NAMALWA (cell line): ENCODE results near the gene CCDC159.
"Not testable (repeated sequence)": the region's sequence is repeated elsewhere in the genome, so short reads cannot be mapped to it uniquely, and the experiment has no call there.

Experiments
- DNase-seq: peaks from one replicate; pipeline ENCODE4 v3.0.0-alpha.2; 2015; ENCODE audit warnings: low spot score

Gene CCDC159, protein sequence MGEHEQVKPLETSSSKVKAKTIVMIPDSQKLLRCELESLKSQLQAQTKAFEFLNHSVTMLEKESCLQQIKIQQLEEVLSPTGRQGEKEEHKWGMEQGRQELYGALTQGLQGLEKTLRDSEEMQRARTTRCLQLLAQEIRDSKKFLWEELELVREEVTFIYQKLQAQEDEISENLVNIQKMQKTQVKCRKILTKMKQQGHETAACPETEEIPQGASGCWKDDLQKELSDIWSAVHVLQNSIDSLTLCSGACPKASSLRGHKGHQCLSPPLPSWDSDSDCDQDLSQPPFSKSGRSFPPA

DNA sequence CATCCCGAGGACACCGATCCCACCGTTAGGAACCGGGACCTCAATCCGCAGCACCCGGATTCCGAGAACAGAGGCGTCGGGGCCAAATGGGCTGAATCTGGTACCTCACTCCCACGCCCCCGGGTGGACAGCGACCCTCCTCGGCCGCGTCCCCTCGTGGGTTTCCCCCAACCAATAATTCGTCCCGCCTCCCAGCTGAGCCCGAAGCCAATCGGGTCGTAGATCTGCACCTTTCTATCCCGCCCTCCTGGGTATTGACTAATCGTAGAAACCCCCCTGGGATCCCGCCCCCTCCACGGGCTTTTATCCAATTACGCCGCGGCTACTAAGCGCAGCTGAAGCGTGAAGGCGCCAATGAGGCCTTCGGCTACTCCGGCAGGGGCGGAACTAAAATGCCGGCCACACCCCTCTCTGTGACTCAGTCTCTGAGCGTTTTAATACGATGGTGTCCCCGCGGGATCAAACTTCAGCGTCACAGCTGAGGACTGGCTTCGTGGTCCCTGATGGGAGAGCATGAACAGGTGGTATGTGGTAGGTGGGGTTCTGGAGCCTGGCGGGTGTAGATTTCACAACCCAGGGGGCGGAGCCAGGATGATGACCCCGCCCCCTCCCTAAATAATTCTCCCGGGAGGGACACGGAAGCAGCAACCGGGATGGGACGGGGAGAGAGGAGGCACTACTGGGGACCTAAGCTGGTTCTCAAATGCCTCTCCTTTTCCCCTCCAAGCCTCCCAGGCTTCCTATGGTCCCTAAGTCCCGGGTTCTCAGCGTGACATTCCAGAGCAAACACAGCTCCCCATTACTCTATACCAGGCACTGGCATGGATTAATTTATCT is at the start of gene CCDC159, which contains the start of gene TMEM205:
TSS of gene CCDC159 (plus strand) at position 416 of the 837 bp plus-strand sequence. CDS start at position 504, 88 bp downstream.
TSS of gene TMEM205 (minus strand) at position 165 of the 837 bp plus-strand sequence. CDS start 649 bp downstream, outside the sequence.
- peak; percentile 100 for DNase-seq

DNA sequence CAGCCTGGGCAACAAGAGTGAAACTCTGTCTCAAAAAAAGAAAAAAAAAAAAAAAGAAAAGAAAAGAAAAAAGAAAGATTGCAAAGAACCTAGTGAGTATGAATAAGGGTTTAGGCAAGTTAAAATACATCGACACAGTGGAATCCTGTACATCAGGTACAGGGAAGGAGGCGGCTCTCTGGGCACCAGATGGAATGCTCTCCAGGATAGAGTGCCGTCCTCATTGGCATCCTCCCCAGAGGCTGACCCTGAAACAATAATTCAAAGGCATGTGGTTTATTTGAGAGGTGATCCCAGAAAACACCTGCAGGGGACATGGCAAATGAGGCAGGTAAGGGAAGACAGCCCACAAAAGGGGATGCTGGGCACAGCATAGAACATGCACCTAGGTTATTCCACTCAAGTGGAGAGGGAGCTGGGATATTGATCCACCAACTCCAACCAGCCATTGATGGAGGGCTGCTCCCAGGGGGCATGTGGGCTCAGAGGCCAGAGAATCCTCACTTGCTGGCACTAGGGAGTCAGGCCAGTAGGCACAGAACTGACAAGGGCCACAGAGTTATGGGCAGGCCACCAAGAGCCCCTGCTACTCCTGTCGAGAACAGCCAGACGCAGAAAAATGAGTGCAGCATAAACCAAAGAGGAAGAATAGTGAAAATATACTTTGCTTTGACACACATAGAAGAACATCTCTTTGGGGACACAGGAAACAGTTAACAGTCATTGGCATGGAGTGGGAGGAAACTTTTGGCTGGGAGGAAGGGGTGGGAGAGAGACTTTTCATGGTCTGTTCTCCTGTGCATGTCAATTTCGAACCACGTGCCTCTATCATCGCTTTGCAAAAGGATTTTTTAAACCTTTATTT is 46.1 kb upstream of the CCDC159 start:
- DNase-seq: no peak

DNA sequence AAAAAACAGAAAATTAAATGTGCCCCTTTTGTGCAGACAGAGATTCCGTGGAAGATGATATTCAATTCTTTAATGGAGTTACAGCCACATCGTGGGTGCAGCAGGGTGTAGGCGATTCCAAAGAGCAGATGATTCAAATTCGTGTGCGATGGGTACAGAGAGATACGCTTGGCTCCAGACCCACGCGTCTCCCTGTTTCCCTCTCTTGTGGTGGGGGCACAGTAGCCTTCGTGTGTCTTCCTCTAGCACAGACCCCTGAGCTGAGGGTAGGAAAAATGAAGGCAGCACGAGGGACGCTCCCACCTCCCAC is 45.6 kb upstream of the CCDC159 start:
- no peak for DNase-seq

DNA sequence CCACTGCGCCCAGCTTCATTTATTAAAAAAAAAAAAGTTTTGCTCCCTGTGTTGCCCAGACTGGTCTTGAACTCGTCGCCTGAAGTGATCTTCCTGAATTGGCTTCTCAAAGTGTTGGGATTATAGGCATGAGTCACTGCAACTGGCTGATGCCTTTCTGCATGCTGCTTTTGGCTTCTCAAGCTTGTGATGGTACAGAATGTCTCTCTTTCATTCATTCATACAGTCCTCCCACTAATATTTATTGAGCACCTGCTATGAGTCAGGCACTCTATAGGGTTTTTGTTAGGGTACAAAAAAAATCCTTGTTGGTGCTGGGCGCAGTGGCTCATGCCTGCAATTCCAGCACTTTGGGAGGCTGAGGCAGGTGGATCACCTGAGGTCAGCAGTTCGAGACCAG is 41.4 kb upstream of the CCDC159 start:
- no peak for DNase-seq

DNA sequence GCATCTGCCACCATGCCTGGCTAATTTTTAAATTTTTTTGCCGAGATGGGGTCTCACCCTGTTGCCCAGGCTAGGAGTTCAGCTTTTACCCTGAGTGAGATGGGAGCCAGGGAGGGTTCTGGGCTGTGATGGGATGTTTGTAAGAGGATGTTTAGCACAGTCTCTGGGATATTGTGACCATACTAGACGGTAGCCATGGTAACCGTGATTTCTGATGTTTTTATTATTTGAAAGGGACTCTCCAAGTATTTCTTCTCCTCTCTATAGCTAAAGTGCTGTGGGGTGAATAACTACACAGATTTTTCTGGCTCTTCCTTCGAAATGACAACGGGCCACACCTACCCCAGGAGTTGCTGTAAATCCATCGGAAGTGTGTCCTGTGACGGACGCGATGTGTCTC is 40.0 kb upstream of the CCDC159 start:
- peak; percentile 42 for DNase-seq

DNA sequence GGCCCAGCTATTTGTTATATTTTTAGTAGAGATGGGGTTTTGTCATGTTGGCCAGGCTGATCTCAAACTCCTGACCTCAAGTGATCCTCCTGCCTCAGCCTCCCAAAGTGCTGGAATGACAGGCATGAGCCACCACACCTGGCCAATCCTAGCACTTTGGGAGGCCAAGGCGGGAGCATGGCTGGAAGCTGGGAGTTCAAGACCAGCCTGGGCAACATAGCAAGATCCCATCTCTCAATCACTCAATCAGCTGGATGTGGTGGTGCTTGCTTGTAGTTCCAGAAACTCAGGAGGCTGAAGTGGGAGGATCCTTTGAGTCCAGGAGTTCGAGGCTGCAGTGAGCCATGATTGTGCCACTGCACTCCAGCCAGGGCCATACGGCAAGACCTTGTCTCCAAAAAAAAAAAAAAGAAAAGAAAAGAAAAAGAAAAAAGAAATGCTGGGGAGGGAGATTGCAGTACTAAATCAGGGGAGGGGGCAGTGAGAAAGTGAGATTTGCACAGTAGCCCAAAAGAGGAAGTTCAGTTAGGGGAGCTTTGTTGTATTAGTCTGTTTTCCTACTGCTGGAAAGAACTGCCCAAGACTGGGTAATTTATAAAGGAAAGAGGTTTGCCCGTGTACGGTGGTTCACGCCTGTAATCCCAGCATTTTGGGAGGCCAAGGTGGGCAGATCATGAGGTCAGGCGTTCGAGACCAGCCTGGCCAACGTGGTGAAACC is 25.9 kb upstream of the CCDC159 start:
- not testable (repeated sequence) for DNase-seq

DNA sequence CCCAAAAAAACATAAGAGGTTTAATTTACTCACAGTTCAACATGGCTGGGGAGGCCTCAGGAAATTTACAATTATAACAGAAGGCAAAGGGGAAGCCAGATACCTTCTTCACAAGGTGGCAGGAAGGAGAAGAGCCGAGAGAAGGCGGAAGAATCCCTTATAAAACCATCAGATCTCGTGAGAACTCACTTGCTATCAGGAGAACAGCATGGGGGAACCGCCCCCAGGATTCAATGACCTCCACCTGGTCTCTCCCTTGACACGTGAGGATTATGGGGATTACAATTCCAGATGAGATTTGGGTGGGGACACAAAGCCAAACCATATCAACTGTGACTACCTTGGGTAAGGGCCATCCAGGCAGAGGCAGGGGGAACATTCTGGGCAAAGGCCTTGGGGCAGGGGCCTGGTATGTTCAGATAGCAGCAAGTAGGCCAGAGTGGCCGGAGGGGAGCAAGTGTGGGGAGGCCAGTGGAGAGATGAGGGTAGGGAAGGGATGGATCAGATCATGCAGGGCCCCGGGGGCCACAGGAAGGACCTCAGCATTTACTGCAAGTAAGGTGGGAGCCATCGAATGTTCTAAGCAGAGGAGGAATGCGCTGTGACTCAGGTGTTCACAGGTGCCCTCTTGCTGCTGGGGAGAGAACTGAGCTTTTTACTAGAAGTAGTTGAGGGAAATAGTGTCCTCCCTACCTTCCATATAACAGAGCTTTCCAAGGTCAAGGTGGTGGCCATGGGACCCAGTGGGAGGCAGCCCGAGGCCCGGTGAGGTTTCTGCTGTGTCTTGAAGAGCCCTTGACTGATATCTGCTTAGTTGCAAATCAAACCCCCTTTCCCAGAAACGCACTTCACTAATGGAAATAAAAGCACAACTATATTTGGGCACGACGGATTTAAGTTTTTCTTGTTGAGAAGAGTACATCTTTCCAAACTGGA is 24.9 kb upstream of the CCDC159 start:
- no peak for DNase-seq

DNA sequence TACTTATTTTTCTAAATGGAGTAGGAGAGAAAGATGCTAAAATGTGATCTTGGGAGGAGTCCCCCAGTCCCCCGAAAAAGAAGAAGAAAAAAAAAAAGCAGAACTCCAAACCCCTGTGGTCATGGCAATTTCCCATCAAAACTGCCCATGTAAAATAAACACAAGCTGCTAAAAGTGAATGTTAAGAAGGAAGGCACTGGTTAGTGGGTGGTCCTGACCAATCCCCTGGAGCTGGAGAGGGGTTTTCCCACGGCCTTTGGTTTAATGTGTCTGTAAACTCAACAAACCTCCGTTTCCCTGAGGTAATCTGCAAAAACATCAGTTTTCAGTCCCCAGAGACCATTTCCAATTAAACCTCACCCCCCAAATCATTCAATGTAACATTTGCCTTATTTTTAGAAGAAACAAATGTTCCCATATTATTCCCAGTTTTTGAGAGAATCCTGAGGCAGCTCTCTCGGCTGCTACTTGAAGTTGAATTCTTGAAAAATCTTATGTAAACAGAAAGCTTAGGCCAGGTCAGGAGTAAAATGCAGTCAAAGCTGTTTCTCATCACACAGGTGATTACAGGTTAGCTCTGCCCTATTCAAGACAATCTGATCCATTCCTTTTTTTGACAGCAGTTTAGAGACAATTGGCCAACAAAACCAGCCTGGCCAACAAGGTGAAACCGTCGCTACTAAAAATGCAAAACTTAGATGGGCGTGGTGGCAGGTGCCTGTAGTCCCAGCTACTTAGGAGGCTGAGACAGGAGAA is 23.9 kb upstream of the CCDC159 start:
- DNase-seq: no peak

DNA sequence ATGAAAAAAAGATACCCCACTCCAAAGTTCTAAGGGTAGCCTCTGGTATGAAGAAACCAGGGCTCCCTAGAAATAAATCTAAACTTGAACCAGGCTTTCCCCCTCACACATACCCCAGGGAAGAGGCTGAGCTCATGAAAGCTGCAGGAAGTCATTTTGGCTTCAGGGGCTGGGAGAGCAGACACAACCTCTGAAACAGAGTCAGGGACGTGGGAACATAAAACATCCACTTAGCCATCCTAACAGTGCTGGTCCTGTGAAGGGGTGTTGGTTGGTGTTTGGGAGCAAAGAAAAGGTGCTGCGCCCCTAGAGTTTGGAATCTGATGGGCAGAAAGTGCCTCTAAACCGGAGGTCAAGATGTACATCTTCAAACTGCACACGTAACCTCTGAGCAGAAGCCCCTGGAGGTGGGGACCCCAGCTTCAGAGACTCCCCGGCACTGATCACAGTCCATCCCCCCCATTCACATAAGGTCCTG is 22.7 kb upstream of the CCDC159 start:
- DNase-seq: no peak

DNA sequence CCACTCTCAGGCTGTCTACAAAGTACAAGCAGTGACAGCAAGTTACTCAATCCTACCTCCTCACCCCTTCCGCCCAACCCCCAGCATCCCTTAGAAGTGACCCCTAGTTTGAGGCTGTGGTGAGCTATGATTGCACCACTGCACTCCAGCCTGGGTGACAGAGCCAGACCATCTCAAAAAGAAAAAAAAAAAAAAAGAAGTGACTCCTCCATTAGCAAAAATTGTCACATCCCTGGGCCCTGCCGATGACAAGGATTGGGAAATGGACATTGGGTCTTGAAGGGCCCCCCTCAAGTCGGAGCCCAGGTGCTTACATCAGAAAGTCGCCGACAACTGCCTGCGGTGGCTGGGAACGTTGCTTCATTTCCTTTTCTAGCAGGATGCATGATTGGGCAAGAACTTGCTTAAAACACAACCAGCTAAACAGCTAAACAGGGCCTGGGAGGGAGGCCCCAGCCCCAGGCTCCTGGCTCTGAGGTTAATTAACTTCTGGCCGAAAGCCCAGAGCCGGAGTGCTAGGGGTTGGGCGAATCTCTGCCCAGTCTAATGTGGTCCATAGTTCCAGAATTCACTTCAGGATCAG is 22.1 kb upstream of the CCDC159 start:
- peak; percentile 87 for DNase-seq

DNA sequence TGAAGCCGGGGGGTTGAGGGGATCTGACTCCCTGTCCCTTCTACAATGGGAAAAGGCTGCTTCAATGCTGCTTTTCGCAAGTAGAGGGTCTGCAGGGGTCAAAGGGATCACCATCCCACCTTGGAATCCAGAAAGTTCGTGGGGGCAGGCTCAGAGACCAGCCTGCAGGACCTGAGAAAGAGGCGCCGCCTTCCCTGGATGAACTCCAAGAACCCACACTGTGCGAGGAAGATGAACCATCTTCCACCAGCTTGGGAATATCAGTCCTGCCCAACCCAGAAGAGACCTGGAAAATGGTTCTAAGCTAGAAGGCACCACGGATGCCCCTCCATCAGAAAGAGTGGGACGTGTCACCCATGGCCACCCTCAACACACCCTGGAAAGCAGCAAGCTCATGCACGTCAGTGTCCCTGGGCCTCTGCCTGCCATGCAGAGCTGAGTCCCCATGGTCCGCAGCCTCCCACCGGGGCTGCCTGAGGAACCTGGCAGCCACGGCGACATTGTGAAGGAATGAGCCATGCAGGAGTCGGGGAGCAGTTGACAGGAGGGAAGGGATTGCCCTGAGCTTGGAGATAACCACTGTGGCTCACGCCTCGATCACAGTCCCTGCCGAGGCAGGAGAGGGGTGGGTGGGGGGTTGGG is 21.4 kb upstream of the CCDC159 start:
- DNase-seq: no peak

DNA sequence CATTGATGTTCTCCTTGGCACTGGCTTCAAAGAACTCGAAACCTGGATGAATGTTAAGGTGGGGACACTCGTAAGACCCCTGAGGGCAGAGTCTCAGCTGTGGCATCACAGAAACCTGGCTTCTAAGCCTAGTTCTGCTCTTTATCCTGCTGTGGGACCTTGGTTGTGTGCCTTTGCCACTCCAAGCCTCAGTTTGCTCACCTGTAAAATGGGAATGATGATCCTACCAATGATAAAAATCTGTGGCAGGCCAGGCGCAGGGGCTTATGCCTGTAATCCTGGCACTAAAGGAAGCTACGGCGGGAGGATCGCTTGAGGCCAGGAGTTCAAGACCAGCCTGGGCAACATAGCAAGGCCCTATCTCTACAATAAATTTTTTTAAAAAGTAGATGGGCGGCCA is 20.8 kb upstream of the CCDC159 start:
- no peak for DNase-seq

DNA sequence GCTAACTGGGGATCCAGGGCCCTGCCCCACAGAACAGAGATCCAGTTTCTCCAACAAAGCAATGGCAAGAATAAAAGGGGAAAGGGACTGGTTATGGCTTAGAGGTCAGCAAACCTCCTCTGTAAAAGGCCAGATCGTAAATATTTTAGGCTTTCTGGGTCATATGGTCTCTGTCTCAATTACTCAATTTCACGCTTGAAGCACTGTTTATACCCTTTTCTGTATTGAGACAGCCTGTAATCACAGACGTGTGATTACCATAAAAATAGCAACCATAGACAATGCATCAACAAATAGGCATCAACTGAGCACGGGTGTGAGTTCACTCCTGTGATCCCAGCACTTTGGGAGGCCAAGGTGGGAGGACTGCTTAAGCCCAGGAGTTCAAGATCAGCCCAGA is 16.2 kb upstream of the CCDC159 start:
- DNase-seq: no peak

DNA sequence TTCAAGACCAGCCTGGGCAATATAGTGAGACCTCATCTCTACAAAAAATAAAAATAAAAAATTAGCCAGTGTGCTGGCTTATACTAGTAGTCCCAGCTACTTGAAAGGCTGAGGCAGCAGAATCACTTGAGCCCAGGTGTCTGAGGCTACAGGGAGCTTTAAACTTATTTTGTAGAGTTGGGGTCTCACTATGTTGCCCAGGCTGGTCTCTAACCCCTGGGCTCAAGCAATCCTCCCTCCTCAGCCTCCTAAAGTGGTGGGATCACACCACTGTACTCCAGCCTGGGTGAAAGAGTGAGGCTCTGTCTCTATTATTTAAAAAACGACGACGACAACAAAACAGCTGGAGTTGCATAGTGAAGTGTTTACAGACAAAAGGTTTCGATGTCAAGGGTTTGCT is 14.8 kb upstream of the CCDC159 start:
- DNase-seq: no peak

DNA sequence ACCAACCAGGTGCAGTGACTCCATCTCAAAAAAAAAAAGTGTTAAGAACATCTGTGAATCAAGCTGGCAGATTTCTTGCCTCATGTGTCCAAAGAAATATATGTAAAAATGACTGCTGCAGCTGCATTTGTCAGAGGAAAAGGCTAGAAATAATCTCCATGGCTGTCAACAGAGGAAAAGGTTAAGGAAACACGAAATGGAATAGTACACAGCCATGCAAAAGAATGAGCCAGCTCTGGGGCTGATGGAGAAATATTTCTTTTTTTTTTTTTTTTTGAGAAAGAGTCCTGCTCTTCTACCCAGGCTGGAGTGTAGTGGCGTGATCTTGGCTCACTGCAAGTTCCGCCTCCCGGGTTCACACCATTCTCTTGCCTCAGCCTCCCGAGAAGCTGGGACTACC is 13.5 kb upstream of the CCDC159 start:
- DNase-seq: no peak

DNA sequence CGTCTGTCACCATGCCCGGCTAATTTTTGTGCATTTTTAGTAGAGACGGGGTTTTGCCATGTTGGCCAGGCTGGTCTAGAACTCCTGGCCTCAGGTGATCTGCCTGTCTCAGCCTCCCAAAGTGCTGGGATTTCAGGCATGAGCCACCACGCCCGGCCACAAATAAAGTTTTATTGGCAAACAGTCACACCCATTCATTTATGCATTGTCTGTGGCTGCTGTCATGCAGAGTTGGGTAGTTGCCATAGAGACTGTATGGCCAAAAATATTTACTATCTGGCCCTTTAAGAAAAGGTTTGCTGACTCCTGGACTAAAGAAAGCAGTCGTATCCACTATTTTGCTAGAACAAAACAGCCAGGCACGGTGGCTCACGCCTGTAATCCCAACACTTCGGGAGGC is 12.5 kb upstream of the CCDC159 start:
- peak; percentile 56 for DNase-seq

DNA sequence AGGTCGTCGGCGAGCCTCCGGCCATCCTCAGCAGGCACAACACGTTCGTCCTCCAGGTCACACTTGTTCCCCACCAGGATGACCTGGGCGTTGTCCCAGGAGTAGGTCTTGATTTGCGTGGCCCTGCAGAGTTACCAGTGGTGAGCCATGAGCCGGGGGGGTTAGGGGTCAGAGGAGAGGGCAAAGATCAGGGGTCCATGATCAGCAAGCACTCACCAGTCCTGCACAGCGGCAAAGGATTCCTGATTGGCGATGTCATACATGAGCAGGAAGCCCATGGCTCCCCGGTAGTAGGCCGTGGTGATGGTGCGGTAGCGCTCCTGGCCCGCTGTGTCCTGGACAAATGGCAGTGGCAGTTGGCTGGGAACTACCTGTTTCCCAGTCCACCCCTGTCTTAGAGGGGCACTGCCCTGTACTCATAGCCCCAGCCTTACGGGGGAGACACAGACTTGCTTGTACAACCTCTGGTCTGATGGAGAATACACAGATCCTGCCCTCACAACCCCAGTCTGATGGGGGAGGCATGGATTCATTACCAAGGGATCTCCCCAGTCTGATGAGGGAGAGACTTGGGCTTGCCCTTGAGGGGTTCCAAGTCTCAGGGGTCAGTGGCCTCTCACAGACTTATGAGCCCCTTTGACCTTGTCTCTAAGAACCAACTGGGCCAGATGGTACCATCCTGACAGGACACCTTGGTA is 10.7 kb upstream of the CCDC159 start:
- DNase-seq: no peak

DNA sequence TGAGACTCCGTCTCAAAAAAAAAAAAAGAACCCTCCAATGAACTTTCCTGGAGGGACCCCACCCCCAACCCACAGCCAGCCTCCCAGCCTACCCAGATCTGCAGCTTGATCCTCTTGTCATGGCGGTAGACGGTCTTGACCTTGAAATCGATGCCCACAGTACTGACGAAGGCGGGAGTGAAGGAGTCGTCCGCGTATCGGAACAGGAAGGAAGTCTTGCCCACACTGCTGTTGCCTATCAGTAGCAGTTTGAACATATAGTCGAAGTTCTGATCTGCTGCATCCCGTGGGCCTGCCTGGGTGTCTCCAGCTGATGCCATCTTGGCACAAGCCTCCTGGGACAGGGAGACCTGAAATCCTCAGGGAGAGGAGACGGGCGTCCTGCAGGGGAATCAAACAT is 9.2 kb upstream of the CCDC159 start:
- DNase-seq: no peak
